Panc1 (cell line): ENCODE measurements around the gene PIAS4. TPM values are rescaled to one million over a fixed set of nuclear protein-coding genes. Genes with fewer than 3 reads are reported as not detected.

Experiments used
- ATAC-seq: fragments of 200-7000 bp; cut with Tn5 transposase; 2 replicates; pipeline ENCODE4 v1.9.1; 2020; ENCODE audit warnings: mild to moderate bottlenecking, moderate library complexity
- BruUV-seq: library from RNA; stranded (reverse); fragments of 400-500 nt; replicated peaks from 2 replicates; lab custom pipeline; 2021; lab: Mats Ljungman, UMichigan
- CTCF ChIA-PET: fragments of 300-600 bp; sonication (Branson Sonifier 250); formaldehyde crosslinking; loops from one replicate; lab custom pipeline; 2022; ENCODE audit warnings: antibody characterized with exemption; lab: Charles Lee
- POLR2A ChIA-PET: fragments of 300-600 bp; sonication (Branson Sonifier 250); formaldehyde crosslinking; loops from one replicate; lab custom pipeline; 2022; ENCODE audit warnings: antibody characterized with exemption; lab: Charles Lee
- DNase-seq: peaks from one replicate; pipeline ENCODE4 v3.0.0-alpha.2; 2010; ENCODE audit warnings: low read depth, low spot score
- H3K27ac ChIP-seq: 2 replicates; pipeline ENCODE4 v1.5.1; 2011; ENCODE audit warnings: mild to moderate bottlenecking, low read length, inconsistent platforms
- H3K27me3 ChIP-seq: fragments of 200-500 bp; sonication (Bioruptor generic); 2 replicates; pipeline ENCODE4 v1.6.0; 2014; ENCODE audit warnings: low read length, inconsistent platforms; ENCODE audit not compliant: control insufficient read depth, insufficient read depth
- H3K36me3 ChIP-seq: fragments of 200-500 bp; sonication (Bioruptor generic); 2 replicates; pipeline ENCODE4 v1.5.1; 2014; ENCODE audit warnings: inconsistent platforms, mild to moderate bottlenecking, low read length, moderate library complexity; ENCODE audit not compliant: control insufficient read depth, insufficient read depth
- H3K4me1 ChIP-seq: 2 replicates; pipeline ENCODE4 v1.5.1; 2011; ENCODE audit warnings: inconsistent platforms, mild to moderate bottlenecking, low read length, moderate library complexity; ENCODE audit not compliant: control insufficient read depth, insufficient read depth
- H3K4me3 ChIP-seq, 2 experiments: 2 replicates each; pipeline ENCODE4 v1.5.1; 2011 to 2012; ENCODE audit warnings: low read depth in 2 of 2, low read length in 2 of 2, mild to moderate bottlenecking in 2 of 2, inconsistent platforms in 1 of 2, moderate library complexity in 1 of 2
- H3K9me3 ChIP-seq: fragments of 200-500 bp; sonication (Bioruptor generic); 2 replicates; pipeline ENCODE4 v1.5.1; 2014; ENCODE audit warnings: low read depth, mild to moderate bottlenecking, inconsistent platforms, low read length, moderate library complexity; ENCODE audit not compliant: control insufficient read depth, insufficient read depth
- CTCF ChIP-seq: fragments of 450-650 bp; IDR thresholded peaks from 2 replicates; pipeline ENCODE4 v1.5.1; 2017; ENCODE audit warnings: mild to moderate bottlenecking
- POLR2AphosphoS5 ChIP-seq: IDR thresholded peaks from 2 replicates; pipeline ENCODE4 v1.6.1; 2012; ENCODE audit warnings: mild to moderate bottlenecking, low read depth, low read length, moderate library complexity
- REST ChIP-seq, 2 experiments: IDR thresholded peaks; 2 replicates each; pipeline ENCODE4 v1.6.1; 2011 to 2012; ENCODE audit warnings: low read depth in 2 of 2, control low read depth in 1 of 2, low read length in 1 of 2, mild to moderate bottlenecking in 1 of 2, moderate library complexity in 1 of 2; ENCODE audit not compliant: insufficient read depth in 1 of 2
- SIN3A ChIP-seq: IDR thresholded peaks from 2 replicates; pipeline ENCODE4 v1.6.1; 2012; ENCODE audit warnings: low read depth, mild to moderate bottlenecking, low read length, moderate library complexity, borderline replicate concordance; ENCODE audit not compliant: insufficient read depth
- TCF7L2 ChIP-seq: IDR thresholded peaks from 2 replicates; pipeline ENCODE4 v1.6.1; 2011; ENCODE audit warnings: mild to moderate bottlenecking, low read depth, low read length, inconsistent platforms
- in situ Hi-C: cut with HindIII; loops from 2 replicates; pipeline ENCODE4 v1.10.0; 2016; ENCODE audit warnings: low sequenced_read_pairs, low pct_unique_long_range_greater_than_20kb
- intact Hi-C: fragments of 100-400 bp; cut with micrococcal nuclease; formaldehyde crosslinking; loops from one replicate; pipeline ENCODE4 v1.10.0; 2022; ENCODE audit not compliant: unreplicated experiment
- total RNA-seq: library from RNA; stranded (reverse); gene quantifications from one replicate; pipeline ENCODE4 v1.2.1, GENCODE V29; 2021; ENCODE audit not compliant: unreplicated experiment

PIAS4 gene
- total RNA-seq, 1 experiment from 2014 or later = 36.7 TPM

- CTCF ChIA-PET = no interaction called here
- POLR2A ChIA-PET = no interaction called here
- BruUV-seq = no TSS peak
- H3K9me3 ChIP-seq = no peaks in the 10 kb centered on the region
- DNase-seq = no peak
- no peak overlapping the region for H3K27ac ChIP-seq
- H3K4me3 ChIP-seq = no peak overlapping the region
- no peak for TF ChIP-seq SIN3A
- no peak for TF ChIP-seq CTCF
- no peak for TF ChIP-seq POLR2AphosphoS5
- no peak for TF ChIP-seq TCF7L2
- no peak for TF ChIP-seq REST (IDR thresholded peaks at IDR 0.05; ENCODE audit: insufficient read depth in 1 of 2, low read depth in 2 of 2, low read length in 1 of 2)
- intact Hi-C loops (no loop called here), in situ Hi-C loops (no loop called here)
- H3K27me3 ChIP-seq = no peaks in the 10 kb centered on the region
- ATAC-seq = no peak
- H3K4me1 ChIP-seq = no peaks in the 10 kb centered on the region
- H3K36me3 ChIP-seq = no peaks in the 10 kb centered on the region
These were observed 21.1 kb downstream of the PIAS4 start for GRCh38 chr19:4028334-4029246.

GRCh38 chr19:4029247-4029614 is 21.7 kb downstream of the PIAS4 start:
- Histone ChIP-seq H3K4me1 (no peaks in the 10 kb centered on the region), H3K27ac (no peak overlapping the region), H3K4me3 (no peak overlapping the region), H3K9me3 (no peaks in the 10 kb centered on the region), H3K27me3 (no peaks in the 10 kb centered on the region), H3K36me3 (no peaks in the 10 kb centered on the region)
- intact Hi-C loops = no loop called here
- POLR2A ChIA-PET = no interaction called here
- in situ Hi-C loops = no loop called here
- DNase-seq = no peak
- ATAC-seq = no peak
- no peak for TF ChIP-seq SIN3A
- no peak for TF ChIP-seq POLR2AphosphoS5
- BruUV-seq = no TSS peak
- CTCF ChIA-PET = no interaction called here

GRCh38 chr19:4030552-4030951 is 23.0 kb downstream of the PIAS4 start:
- Histone ChIP-seq H3K27ac (no peak overlapping the region), H3K4me1 (no peaks in the 10 kb centered on the region), H3K36me3 (no peaks in the 10 kb centered on the region), H3K4me3 (no peak overlapping the region), H3K9me3 (no peaks in the 10 kb centered on the region), H3K27me3 (no peaks in the 10 kb centered on the region)
- POLR2A ChIA-PET = no interaction called here
- DNase-seq (no peak), ATAC-seq (no peak)
- CTCF ChIA-PET = no interaction called here
- intact Hi-C loops = no loop called here
- in situ Hi-C loops = no loop called here
- no TSS peak for BruUV-seq
- TF ChIP-seq TCF7L2 (no peak), REST (IDR thresholded peaks at IDR 0.05; ENCODE audit: insufficient read depth in 1 of 2, low read depth in 2 of 2, low read length in 1 of 2) (no peak), POLR2AphosphoS5 (no peak), SIN3A (no peak), CTCF (no peak)
